ENCODE data around the gene SOD2.

DNA sequence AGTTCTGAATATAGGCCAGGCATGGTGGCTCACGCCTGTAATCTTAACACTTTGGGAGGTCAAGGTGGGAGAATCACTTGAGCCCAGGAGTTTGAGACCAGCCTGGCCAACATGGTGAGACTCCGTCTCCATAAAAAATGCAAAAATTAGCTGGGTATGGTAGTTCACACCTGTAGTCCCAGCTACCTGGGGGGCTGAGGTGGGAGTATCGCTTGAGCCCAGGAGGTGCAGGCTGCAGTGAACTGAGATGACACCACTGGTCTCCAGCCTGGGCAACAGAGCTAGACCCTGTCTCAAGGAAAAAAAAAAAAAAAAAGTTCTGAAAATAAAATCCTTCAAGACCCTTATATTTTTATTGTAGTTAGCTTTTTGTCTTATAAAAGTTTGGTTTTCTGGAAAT, 22.6 kb upstream of the SOD2 start:
- TF ChIP-seq, protein P1, sequence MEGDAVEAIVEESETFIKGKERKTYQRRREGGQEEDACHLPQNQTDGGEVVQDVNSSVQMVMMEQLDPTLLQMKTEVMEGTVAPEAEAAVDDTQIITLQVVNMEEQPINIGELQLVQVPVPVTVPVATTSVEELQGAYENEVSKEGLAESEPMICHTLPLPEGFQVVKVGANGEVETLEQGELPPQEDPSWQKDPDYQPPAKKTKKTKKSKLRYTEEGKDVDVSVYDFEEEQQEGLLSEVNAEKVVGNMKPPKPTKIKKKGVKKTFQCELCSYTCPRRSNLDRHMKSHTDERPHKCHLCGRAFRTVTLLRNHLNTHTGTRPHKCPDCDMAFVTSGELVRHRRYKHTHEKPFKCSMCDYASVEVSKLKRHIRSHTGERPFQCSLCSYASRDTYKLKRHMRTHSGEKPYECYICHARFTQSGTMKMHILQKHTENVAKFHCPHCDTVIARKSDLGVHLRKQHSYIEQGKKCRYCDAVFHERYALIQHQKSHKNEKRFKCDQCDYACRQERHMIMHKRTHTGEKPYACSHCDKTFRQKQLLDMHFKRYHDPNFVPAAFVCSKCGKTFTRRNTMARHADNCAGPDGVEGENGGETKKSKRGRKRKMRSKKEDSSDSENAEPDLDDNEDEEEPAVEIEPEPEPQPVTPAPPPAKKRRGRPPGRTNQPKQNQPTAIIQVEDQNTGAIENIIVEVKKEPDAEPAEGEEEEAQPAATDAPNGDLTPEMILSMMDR (IDR thresholded peaks at IDR 0.05; ENCODE audit: insufficient read depth, low read length, poor library complexity, severe bottlenecking) = no peak
- TF ChIP-seq EZH2phosphoT487 (conservative IDR thresholded peaks at IDR 0.05; ENCODE audit: low read length) = no peak
